GM23338 (cell line): Measurements from ENCODE around the gene BEGAIN.

Experiments
- ETS1 ChIP-seq: IDR thresholded peaks from 2 replicates; pipeline ENCODE4 v1.6.1; 2016; ENCODE audit warnings: antibody characterized with exemption
- EZH2 ChIP-seq: fragments of 200-600 bp; sonication (generic); IDR thresholded peaks from one replicate; pipeline ENCODE4 v1.8.0; 2017; ENCODE audit warnings: antibody characterized with exemption, mild to moderate bottlenecking, low read depth; ENCODE audit not compliant: unreplicated experiment
- EZH2phosphoT487 ChIP-seq: fragments of 200-600 bp; sonication (generic); IDR thresholded peaks from one replicate; pipeline ENCODE4 v1.8.1; 2018; ENCODE audit warnings: antibody characterized with exemption; ENCODE audit not compliant: unreplicated experiment
- POLR2AphosphoS5 ChIP-seq: IDR thresholded peaks from 2 replicates; pipeline ENCODE4 v1.6.1; 2016; ENCODE audit warnings: antibody characterized with exemption, low read depth
- STAT1 ChIP-seq: IDR thresholded peaks from one replicate; pipeline ENCODE4 v1.6.1; 2016; ENCODE audit warnings: antibody characterized with exemption; ENCODE audit not compliant: unreplicated experiment
- TF ChIP-seq, protein P1 (sequence below), 2 experiments: fragments of 200-600 bp in 1 of 2; sonication (generic) in 1 of 2; conservative IDR thresholded peaks; 2 replicates each; pipeline versions ENCODE4 v1.5.1 to v1.6.1; 2016 to 2017; ENCODE audit warnings: antibody characterized with exemption in 2 of 2, low read depth in 2 of 2, mild to moderate bottlenecking in 2 of 2, moderate library complexity in 1 of 2

GRCh38 chr14:100541621-100542560, 45.3 kb downstream of the BEGAIN start:
- TF ChIP-seq POLR2AphosphoS5 (no peak), STAT1 (no peak), EZH2 (no peak), EZH2phosphoT487 (no peak), ETS1 (no peak)
- TF ChIP-seq, protein P1, sequence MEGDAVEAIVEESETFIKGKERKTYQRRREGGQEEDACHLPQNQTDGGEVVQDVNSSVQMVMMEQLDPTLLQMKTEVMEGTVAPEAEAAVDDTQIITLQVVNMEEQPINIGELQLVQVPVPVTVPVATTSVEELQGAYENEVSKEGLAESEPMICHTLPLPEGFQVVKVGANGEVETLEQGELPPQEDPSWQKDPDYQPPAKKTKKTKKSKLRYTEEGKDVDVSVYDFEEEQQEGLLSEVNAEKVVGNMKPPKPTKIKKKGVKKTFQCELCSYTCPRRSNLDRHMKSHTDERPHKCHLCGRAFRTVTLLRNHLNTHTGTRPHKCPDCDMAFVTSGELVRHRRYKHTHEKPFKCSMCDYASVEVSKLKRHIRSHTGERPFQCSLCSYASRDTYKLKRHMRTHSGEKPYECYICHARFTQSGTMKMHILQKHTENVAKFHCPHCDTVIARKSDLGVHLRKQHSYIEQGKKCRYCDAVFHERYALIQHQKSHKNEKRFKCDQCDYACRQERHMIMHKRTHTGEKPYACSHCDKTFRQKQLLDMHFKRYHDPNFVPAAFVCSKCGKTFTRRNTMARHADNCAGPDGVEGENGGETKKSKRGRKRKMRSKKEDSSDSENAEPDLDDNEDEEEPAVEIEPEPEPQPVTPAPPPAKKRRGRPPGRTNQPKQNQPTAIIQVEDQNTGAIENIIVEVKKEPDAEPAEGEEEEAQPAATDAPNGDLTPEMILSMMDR (conservative IDR thresholded peaks at IDR 0.05; ENCODE audit: low read depth in 2 of 2) = no peak
